ENCODE measurements around the gene NAA20.

Gene NAA20

GRCh38 chr20:20018366-20018765 lies 1.2 kb downstream of the NAA20 start:
- no peak overlapping the region for H2AK5ac ChIP-seq (ENCODE audit: low read length)
- H4K8ac ChIP-seq (ENCODE audit: low read depth, low read length) = no peak overlapping the region
- no peak overlapping the region for H2BK15ac ChIP-seq (replicated peaks; ENCODE audit: low read depth)
- H3K4me1 ChIP-seq (ENCODE audit: control insufficient read depth, low read depth, low read length) = no peaks in the 10 kb centered on the region
- peaks cover 45% of the 10 kb centered on the region for H3K79me2 ChIP-seq (ENCODE audit: control insufficient read depth, insufficient read depth, low read length)
- no peak overlapping the region for H3K4ac ChIP-seq (ENCODE audit: low read depth, low read length)
- H3K27ac ChIP-seq (ENCODE audit: low read depth, low read length) = no peak overlapping the region
- H3K23ac ChIP-seq (ENCODE audit: low read length) = no peak overlapping the region
- no peak overlapping the region for H2BK5ac ChIP-seq (ENCODE audit: low read length)
- no peaks in the 10 kb centered on the region for H3K27me3 ChIP-seq (ENCODE audit: insufficient read depth, low read length, poor library complexity)
- H3K18ac ChIP-seq (ENCODE audit: low read length) = no peak overlapping the region
- H2BK120ac ChIP-seq (ENCODE audit: low read depth, low read length) = no peak overlapping the region
- no peak for DNase-seq
- peaks cover 21% of the 10 kb centered on the region for H3K79me1 ChIP-seq (ENCODE audit: low read length)
- peak overlapping the region; percentile 87 for H3K9ac ChIP-seq (ENCODE audit: low read length)
- no peaks in the 10 kb centered on the region for H3K36me3 ChIP-seq (ENCODE audit: control insufficient read depth, insufficient read depth, low read length)
- no peak overlapping the region for H3K4me3 ChIP-seq (ENCODE audit: low read length)
- no peak overlapping the region for H4K5ac ChIP-seq (ENCODE audit: low read length)
- peak overlapping the region; percentile 65 for H3K4me2 ChIP-seq (ENCODE audit: low read length)
- no CpG with 5 or more reads among the region's 8 CpGs for WGBS (ENCODE audit: extremely low coverage, insufficient coverage, low lambda C conversion rate)
- peak overlapping the region; percentile 19 for H3K56ac ChIP-seq (ENCODE audit: low read length)

- Histone ChIP-seq H3K79me1 (ENCODE audit: low read length) (peaks cover 21% of the 10 kb centered on the region), H2AK5ac (ENCODE audit: low read length) (no peak overlapping the region), H3K27me3 (ENCODE audit: insufficient read depth, low read length, poor library complexity) (no peaks in the 10 kb centered on the region), H4K8ac (ENCODE audit: low read depth, low read length) (no peak overlapping the region), H3K4me3 (ENCODE audit: low read length) (no peak overlapping the region), H3K23ac (ENCODE audit: low read length) (no peak overlapping the region), H4K5ac (ENCODE audit: low read length) (no peak overlapping the region), H3K9ac (ENCODE audit: low read length) (no peak overlapping the region), H3K4ac (ENCODE audit: low read depth, low read length) (no peak overlapping the region), H3K4me2 (ENCODE audit: low read length) (no peak overlapping the region), H2BK15ac (replicated peaks; ENCODE audit: low read depth) (no peak overlapping the region), H3K36me3 (ENCODE audit: control insufficient read depth, insufficient read depth, low read length) (no peaks in the 10 kb centered on the region), H3K27ac (ENCODE audit: low read depth, low read length) (no peak overlapping the region), H3K4me1 (ENCODE audit: control insufficient read depth, low read depth, low read length) (no peaks in the 10 kb centered on the region), H3K18ac (ENCODE audit: low read length) (no peak overlapping the region), H3K56ac (ENCODE audit: low read length) (no peak overlapping the region), H2BK5ac (ENCODE audit: low read length) (no peak overlapping the region), H3K79me2 (ENCODE audit: control insufficient read depth, insufficient read depth, low read length) (peaks cover 47% of the 10 kb centered on the region), H2BK120ac (ENCODE audit: low read depth, low read length) (no peak overlapping the region)
- DNase-seq = no peak
- no CpG with 5 or more reads among the region's 2 CpGs for WGBS (ENCODE audit: extremely low coverage, insufficient coverage, low lambda C conversion rate)
These were observed 2.0 kb downstream of the NAA20 start for GRCh38 chr20:20019123-20019522.

- Histone ChIP-seq H3K4me2 (ENCODE audit: low read length) (no peak overlapping the region), H3K18ac (ENCODE audit: low read length) (no peak overlapping the region), H2AK5ac (ENCODE audit: low read length) (no peak overlapping the region), H3K79me1 (ENCODE audit: low read length) (peaks cover 25% of the 10 kb centered on the region), H2BK120ac (ENCODE audit: low read depth, low read length) (no peak overlapping the region), H3K36me3 (ENCODE audit: control insufficient read depth, insufficient read depth, low read length) (no peaks in the 10 kb centered on the region), H3K9ac (ENCODE audit: low read length) (no peak overlapping the region), H3K79me2 (ENCODE audit: control insufficient read depth, insufficient read depth, low read length) (peaks cover 49% of the 10 kb centered on the region), H4K5ac (ENCODE audit: low read length) (no peak overlapping the region), H3K4me1 (ENCODE audit: control insufficient read depth, low read depth, low read length) (no peaks in the 10 kb centered on the region), H4K8ac (ENCODE audit: low read depth, low read length) (no peak overlapping the region), H3K23ac (ENCODE audit: low read length) (no peak overlapping the region), H2BK5ac (ENCODE audit: low read length) (no peak overlapping the region), H3K27me3 (ENCODE audit: insufficient read depth, low read length, poor library complexity) (no peaks in the 10 kb centered on the region), H3K27ac (ENCODE audit: low read depth, low read length) (no peak overlapping the region), H2BK15ac (replicated peaks; ENCODE audit: low read depth) (no peak overlapping the region), H3K4ac (ENCODE audit: low read depth, low read length) (no peak overlapping the region), H3K56ac (ENCODE audit: low read length) (no peak overlapping the region), H3K4me3 (ENCODE audit: low read length) (no peak overlapping the region)
- no peak for DNase-seq
- no CpG with 5 or more reads among the region's 11 CpGs for WGBS (ENCODE audit: extremely low coverage, insufficient coverage, low lambda C conversion rate)
These were observed 3.7 kb downstream of the NAA20 start for GRCh38 chr20:20020908-20021307.

- Histone ChIP-seq H2BK5ac (ENCODE audit: low read length) (no peak overlapping the region), H2BK120ac (ENCODE audit: low read depth, low read length) (no peak overlapping the region), H4K5ac (ENCODE audit: low read length) (no peak overlapping the region), H3K18ac (ENCODE audit: low read length) (no peak overlapping the region), H2AK5ac (ENCODE audit: low read length) (no peak overlapping the region), H3K36me3 (ENCODE audit: control insufficient read depth, insufficient read depth, low read length) (no peaks in the 10 kb centered on the region), H3K27me3 (ENCODE audit: insufficient read depth, low read length, poor library complexity) (no peaks in the 10 kb centered on the region), H3K9ac (ENCODE audit: low read length) (no peak overlapping the region), H3K4ac (ENCODE audit: low read depth, low read length) (no peak overlapping the region), H3K4me1 (ENCODE audit: control insufficient read depth, low read depth, low read length) (no peaks in the 10 kb centered on the region), H3K56ac (ENCODE audit: low read length) (no peak overlapping the region), H3K79me2 (ENCODE audit: control insufficient read depth, insufficient read depth, low read length) (peaks cover 49% of the 10 kb centered on the region), H3K4me2 (ENCODE audit: low read length) (no peak overlapping the region), H3K23ac (ENCODE audit: low read length) (no peak overlapping the region), H2BK15ac (replicated peaks; ENCODE audit: low read depth) (no peak overlapping the region), H3K27ac (ENCODE audit: low read depth, low read length) (no peak overlapping the region), H3K79me1 (ENCODE audit: low read length) (peaks cover 25% of the 10 kb centered on the region), H3K4me3 (ENCODE audit: low read length) (no peak overlapping the region), H4K8ac (ENCODE audit: low read depth, low read length) (no peak overlapping the region)
- DNase-seq = no peak
- no CpG with 5 or more reads among the region's 7 CpGs for WGBS (ENCODE audit: extremely low coverage, insufficient coverage, low lambda C conversion rate)
These were observed 4.7 kb downstream of the NAA20 start for GRCh38 chr20:20021835-20022234.

- Histone ChIP-seq H3K9ac (ENCODE audit: low read length) (no peak overlapping the region), H3K79me1 (ENCODE audit: low read length) (peaks cover 26% of the 10 kb centered on the region), H4K8ac (ENCODE audit: low read depth, low read length) (no peak overlapping the region), H3K56ac (ENCODE audit: low read length) (no peak overlapping the region), H2BK15ac (replicated peaks; ENCODE audit: low read depth) (no peak overlapping the region), H3K27me3 (ENCODE audit: insufficient read depth, low read length, poor library complexity) (no peaks in the 10 kb centered on the region), H3K4me2 (ENCODE audit: low read length) (no peak overlapping the region), H2AK5ac (ENCODE audit: low read length) (no peak overlapping the region), H3K4me3 (ENCODE audit: low read length) (no peak overlapping the region), H3K23ac (ENCODE audit: low read length) (no peak overlapping the region), H3K27ac (ENCODE audit: low read depth, low read length) (no peak overlapping the region), H3K79me2 (ENCODE audit: control insufficient read depth, insufficient read depth, low read length) (peaks cover 48% of the 10 kb centered on the region), H3K18ac (ENCODE audit: low read length) (no peak overlapping the region), H2BK5ac (ENCODE audit: low read length) (no peak overlapping the region), H2BK120ac (ENCODE audit: low read depth, low read length) (no peak overlapping the region), H3K4me1 (ENCODE audit: control insufficient read depth, low read depth, low read length) (no peaks in the 10 kb centered on the region), H3K36me3 (ENCODE audit: control insufficient read depth, insufficient read depth, low read length) (no peaks in the 10 kb centered on the region), H3K4ac (ENCODE audit: low read depth, low read length) (no peak overlapping the region), H4K5ac (ENCODE audit: low read length) (no peak overlapping the region)
- peak; percentile 6 for DNase-seq
These were observed 5.3 kb downstream of the NAA20 start for GRCh38 chr20:20022498-20022897.

GRCh38 chr20:20023395-20023794 lies 6.2 kb downstream of the NAA20 start:
- Histone ChIP-seq H3K56ac (ENCODE audit: low read length) (no peak overlapping the region), H2BK15ac (replicated peaks; ENCODE audit: low read depth) (no peak overlapping the region), H3K4ac (ENCODE audit: low read depth, low read length) (no peak overlapping the region), H3K4me2 (ENCODE audit: low read length) (no peak overlapping the region), H3K18ac (ENCODE audit: low read length) (no peak overlapping the region), H3K27ac (ENCODE audit: low read depth, low read length) (no peak overlapping the region), H4K5ac (ENCODE audit: low read length) (no peak overlapping the region), H3K9ac (ENCODE audit: low read length) (no peak overlapping the region), H4K8ac (ENCODE audit: low read depth, low read length) (no peak overlapping the region), H3K27me3 (ENCODE audit: insufficient read depth, low read length, poor library complexity) (no peaks in the 10 kb centered on the region), H3K79me1 (ENCODE audit: low read length) (peaks cover 22% of the 10 kb centered on the region), H3K23ac (ENCODE audit: low read length) (no peak overlapping the region), H3K4me3 (ENCODE audit: low read length) (no peak overlapping the region), H3K79me2 (ENCODE audit: control insufficient read depth, insufficient read depth, low read length) (peaks cover 39% of the 10 kb centered on the region), H3K4me1 (ENCODE audit: control insufficient read depth, low read depth, low read length) (no peaks in the 10 kb centered on the region), H2AK5ac (ENCODE audit: low read length) (no peak overlapping the region), H2BK120ac (ENCODE audit: low read depth, low read length) (no peak overlapping the region), H3K36me3 (ENCODE audit: control insufficient read depth, insufficient read depth, low read length) (no peaks in the 10 kb centered on the region), H2BK5ac (ENCODE audit: low read length) (no peak overlapping the region)
- DNase-seq = no peak
- WGBS (ENCODE audit: extremely low coverage, insufficient coverage, low lambda C conversion rate) = no CpG with 5 or more reads among the region's 3 CpGs
